Lower leg skin (tissue), 4 donors: Measurements from ENCODE around the gene THAP9. TPM values are rescaled to one million over a fixed set of nuclear protein-coding genes. Genes with fewer than 3 reads are reported as not detected.

Experiments used
- DNase-seq, 2 donors: peaks; one replicate each; pipeline ENCODE4 v3.0.0-alpha.2; 2019; ENCODE audit warnings: low spot score in 2 of 2
- H3K4me3 ChIP-seq: fragments of 200-600 bp; sonication (generic); 2 replicates; pipeline ENCODE4 v1.5.1; 2017; ENCODE audit warnings: mild to moderate bottlenecking, low read depth; ENCODE audit not compliant: poor library complexity, severe bottlenecking
- CTCF ChIP-seq, 3 donors: fragments of 450-650 bp; IDR thresholded peaks; one replicate each; pipeline ENCODE4 v1.5.1; 2016; ENCODE audit warnings: antibody characterized with exemption in 3 of 3, mild to moderate bottlenecking in 3 of 3, moderate library complexity in 2 of 3
- POLR2A ChIP-seq, 2 donors: fragments of 450-650 bp; IDR thresholded peaks; one replicate each; pipeline ENCODE4 v1.6.1; 2016 to 2017; ENCODE audit warnings: antibody characterized with exemption in 2 of 2, mild to moderate bottlenecking in 1 of 2, moderate library complexity in 1 of 2
- WGBS, 2 donors: methylation state at CpG; one replicate each; pipeline ENCODE4 v1.1.5; 2018; 5-methylcytosine and 5-hydroxymethylcytosine counted together
- intact Hi-C: fragments of 100-400 bp; cut with DNase I; formaldehyde crosslinking; loops from one replicate; pipeline ENCODE4 v1.15.0; 2023; ENCODE audit warnings: low total_unique reads
- total RNA-seq, 4 donors: library from RNA; depleted of rRNA; stranded (reverse); fragments of >200 nt; gene quantifications; one replicate each; pipeline ENCODE4 v1.1.0, GENCODE V29; 2016

THAP9 gene
- total RNA-seq, 4 donors from 2014 or later: 3.2 to 3.8 (median 3.5) TPM

GRCh38 chr4:82892467-82892802 lies 8.1 kb upstream of the THAP9 start:
- TF ChIP-seq CTCF (IDR thresholded peaks at IDR 0.05) (no peak), POLR2A (IDR thresholded peaks at IDR 0.05) (no peak)
- no peak overlapping the region for H3K4me3 ChIP-seq
- WGBS, 2 donors: 82 to 88% methylated on average over 1 of the region's 1 CpG
- intact Hi-C loops: no loop called here
- DNase-seq: no peak

- intact Hi-C loops: no loop called here
- 91 to 98% methylated on average over 3 of the region's 3 CpGs for WGBS, 2 donors
These were observed 6.6 kb upstream of the THAP9 start for GRCh38 chr4:82893942-82894341.

GRCh38 chr4:82896755-82897154 lies 3.8 kb upstream of the THAP9 start:
- intact Hi-C loops: no loop called here

More at GRCh38 chr4:82893942-82894341, 6.6 kb upstream of the THAP9 start:
- DNase-seq: no peak
- H3K4me3 ChIP-seq: no peak overlapping the region
- TF ChIP-seq CTCF (IDR thresholded peaks at IDR 0.05) (no peak), POLR2A (IDR thresholded peaks at IDR 0.05) (no peak)

GRCh38 chr4:82898322-82899243 lies 2.0 kb upstream of the THAP9 start:
- peak overlapping the region; percentile 82 for H3K4me3 ChIP-seq
- no peak for DNase-seq
- TF ChIP-seq POLR2A (IDR thresholded peaks at IDR 0.05): no peak
- no peak for TF ChIP-seq CTCF (IDR thresholded peaks at IDR 0.05)
- 24 to 28% methylated on average over 7 of the region's 7 CpGs for WGBS, 2 donors
- intact Hi-C loops: no loop called here

More at GRCh38 chr4:82896755-82897154, 3.8 kb upstream of the THAP9 start:
- no peak for TF ChIP-seq POLR2A (IDR thresholded peaks at IDR 0.05)
- TF ChIP-seq CTCF (IDR thresholded peaks at IDR 0.05): no peak
- H3K4me3 ChIP-seq: no peak overlapping the region
- WGBS, 2 donors: 72 to 77% methylated on average over 1 of the region's 1 CpG
- DNase-seq: no peak

- WGBS, 2 donors: 0 to 1% methylated on average over 4 of the region's 4 CpGs
- peak overlapping the region; percentile 82 for H3K4me3 ChIP-seq
- no peak for TF ChIP-seq POLR2A (IDR thresholded peaks at IDR 0.05)
- no peak for TF ChIP-seq CTCF (IDR thresholded peaks at IDR 0.05)
- intact Hi-C loops: no loop called here
- no peak for DNase-seq
These were observed 1.0 kb upstream of the THAP9 start for GRCh38 chr4:82899374-82900065.
